ENCODE results near the gene ICAM4.

DNA sequence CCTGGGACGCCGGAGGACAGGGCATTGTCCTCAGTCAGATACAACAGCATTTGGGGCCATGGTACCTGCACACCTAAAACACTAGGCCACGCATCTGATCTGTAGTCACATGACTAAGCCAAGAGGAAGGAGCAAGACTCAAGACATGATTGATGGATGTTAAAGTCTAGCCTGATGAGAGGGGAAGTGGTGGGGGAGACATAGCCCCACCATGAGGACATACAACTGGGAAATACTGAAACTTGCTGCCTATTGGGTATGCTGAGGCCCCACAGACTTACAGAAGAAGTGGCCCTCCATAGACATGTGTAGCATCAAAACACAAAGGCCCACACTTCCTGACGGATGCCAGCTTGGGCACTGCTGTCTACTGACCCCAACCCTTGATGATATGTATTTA lies 1.4 kb upstream of the ICAM4 start:
- TF ChIP-seq ZSCAN18 (CRISPR knock-in tag; IDR thresholded peaks at IDR 0.05): no peak
- no peak for TF ChIP-seq CTCF (IDR thresholded peaks at IDR 0.05)
- TF ChIP-seq JUN (CRISPR knock-in tag; IDR thresholded peaks at IDR 0.05): no peak
- no peak for TF ChIP-seq MAX (CRISPR knock-in tag; IDR thresholded peaks at IDR 0.05)
- TF ChIP-seq HMGXB4 (CRISPR knock-in tag; IDR thresholded peaks at IDR 0.05): no peak
- no peak for TF ChIP-seq ZNF263 (CRISPR knock-in tag; IDR thresholded peaks at IDR 0.05; ENCODE audit: low read depth)
- TF ChIP-seq TEAD4 (CRISPR knock-in tag; IDR thresholded peaks at IDR 0.05): no peak
- TF ChIP-seq ESRRA (CRISPR knock-in tag; IDR thresholded peaks at IDR 0.05; ENCODE audit: borderline replicate concordance): no peak
- TF ChIP-seq CREB1 (CRISPR knock-in tag; IDR thresholded peaks at IDR 0.05): no peak
- no peak for TF ChIP-seq E2F1 (CRISPR knock-in tag; IDR thresholded peaks at IDR 0.05)
- no peak for TF ChIP-seq TCF7 (CRISPR knock-in tag; IDR thresholded peaks at IDR 0.05; ENCODE audit: low read depth)
- TF ChIP-seq ATF2 (CRISPR knock-in tag; IDR thresholded peaks at IDR 0.05; ENCODE audit: borderline replicate concordance, low read depth): no peak
- no peak for TF ChIP-seq MYBL2 (CRISPR knock-in tag; IDR thresholded peaks at IDR 0.05)
- no peak for TF ChIP-seq FOXP4 (CRISPR knock-in tag; IDR thresholded peaks at IDR 0.05)
